Activated T-cell treated with anti-CD3 and anti-CD28 coated beads for 48 hours (primary cell): ENCODE measurements around the gene OLFM1.
"Not testable (repeated sequence)": the region's sequence is repeated elsewhere in the genome, so short reads cannot be mapped to it uniquely, and the experiment has no call there.

Experiments used
- DNase-seq: peaks from one replicate; pipeline ENCODE4 v3.0.0-alpha.2; 2020; ENCODE audit warnings: low read depth

The OLFM1 gene

GRCh38 chr9:135134268-135135022 is 47.0 kb downstream of the OLFM1 start:
- no peak for DNase-seq

GRCh38 chr9:135135171-135135928 is 47.9 kb downstream of the OLFM1 start:
- no peak for DNase-seq

GRCh38 chr9:135135929-135136315 is 48.5 kb downstream of the OLFM1 start:
- DNase-seq = no peak

- DNase-seq = no peak
Measured at GRCh38 chr9:135136481-135136880, 49.0 kb downstream of the OLFM1 start.

- no peak for DNase-seq
Measured at GRCh38 chr9:135136991-135137832, 49.7 kb downstream of the OLFM1 start.

- no peak for DNase-seq
Measured at GRCh38 chr9:135138078-135138855, 50.8 kb downstream of the OLFM1 start.

- DNase-seq = no peak
Measured at GRCh38 chr9:135139366-135139959, 52.0 kb downstream of the OLFM1 start.

GRCh38 chr9:135141183-135141774 is 53.8 kb downstream of the OLFM1 start:
- no peak for DNase-seq

- no peak for DNase-seq
Measured at GRCh38 chr9:135144581-135145170, 57.2 kb downstream of the OLFM1 start.

GRCh38 chr9:135145312-135145711 is 57.8 kb downstream of the OLFM1 start:
- no peak for DNase-seq

GRCh38 chr9:135146241-135146640 is 58.8 kb downstream of the OLFM1 start:
- DNase-seq = no peak

GRCh38 chr9:135146766-135147473 is 59.5 kb downstream of the OLFM1 start:
- no peak for DNase-seq

- DNase-seq = no peak
Measured at GRCh38 chr9:135147474-135147805, 60.0 kb downstream of the OLFM1 start.

GRCh38 chr9:135147938-135148337 is 60.5 kb downstream of the OLFM1 start:
- DNase-seq = no peak

- DNase-seq = no peak
Measured at GRCh38 chr9:135148386-135148785, 60.9 kb downstream of the OLFM1 start.

GRCh38 chr9:135149901-135150300 is 62.4 kb downstream of the OLFM1 start:
- DNase-seq = not testable (repeated sequence)

GRCh38 chr9:135150981-135151380 is 63.5 kb downstream of the OLFM1 start:
- no peak for DNase-seq

- no peak for DNase-seq
Measured at GRCh38 chr9:135151757-135152613, 64.5 kb downstream of the OLFM1 start.
